NB4 (cell line): ENCODE measurements around the gene FCAMR.

Experiments
- DNase-seq: peaks from one replicate; pipeline ENCODE4 v3.0.0; 2010; ENCODE audit warnings: low read depth
- H3K4me3 ChIP-seq: one replicate; pipeline ENCODE4 v1.5.1; 2011; ENCODE audit warnings: mild to moderate bottlenecking, low read depth, low read length, moderate library complexity
- CTCF ChIP-seq: IDR thresholded peaks from one replicate; pipeline ENCODE4 v1.5.1; 2012; ENCODE audit warnings: low read depth, low read length
- MAX ChIP-seq: IDR thresholded peaks from 2 replicates; pipeline ENCODE4 v1.6.1; 2011; ENCODE audit warnings: low read depth, low read length
- MYC ChIP-seq: IDR thresholded peaks from 2 replicates; pipeline ENCODE4 v1.6.1; 2011; ENCODE audit warnings: low read depth, low read length
- POLR2A ChIP-seq: IDR thresholded peaks from 2 replicates; pipeline ENCODE4 v1.6.1; 2011; ENCODE audit warnings: mild to moderate bottlenecking; ENCODE audit not compliant: insufficient read length; ENCODE audit errors: extremely low read depth

Gene FCAMR

GRCh38 chr1:206978259-206978658 lies 8.0 kb upstream of the FCAMR start:
- no peak for DNase-seq
- H3K4me3 ChIP-seq: no peak overlapping the region
- TF ChIP-seq POLR2A (no peak), MAX (no peak), MYC (no peak), CTCF (no peak)

- no peak overlapping the region for H3K4me3 ChIP-seq
- DNase-seq: no peak
- no peak for TF ChIP-seq MAX
- no peak for TF ChIP-seq POLR2A
- TF ChIP-seq MYC: no peak
- no peak for TF ChIP-seq CTCF
Measured at GRCh38 chr1:206975306-206975705, 5.0 kb upstream of the FCAMR start.

GRCh38 chr1:206974140-206974539 lies 3.9 kb upstream of the FCAMR start:
- TF ChIP-seq MAX: no peak
- TF ChIP-seq MYC: no peak
- no peak for TF ChIP-seq CTCF
- no peak for TF ChIP-seq POLR2A
- DNase-seq: no peak
- H3K4me3 ChIP-seq: no peak overlapping the region

- TF ChIP-seq CTCF: no peak
- DNase-seq: no peak
- no peak overlapping the region for H3K4me3 ChIP-seq
Measured at GRCh38 chr1:206972728-206973127, 2.5 kb upstream of the FCAMR start.

- peak; percentile 50 for DNase-seq
Measured at GRCh38 chr1:206971029-206971655, 882 bp upstream of the FCAMR start.

More at GRCh38 chr1:206971029-206971655, 882 bp upstream of the FCAMR start:
- no peak overlapping the region for H3K4me3 ChIP-seq
- no peak for TF ChIP-seq MAX
- no peak for TF ChIP-seq MYC
- no peak for TF ChIP-seq CTCF
- TF ChIP-seq POLR2A: no peak
